Mucosa of descending colon (tissue), 3 donors: ENCODE results near the gene GANAB. TPM values are rescaled to one million over a fixed set of nuclear protein-coding genes. Genes with fewer than 3 reads are reported as not detected.
"Not testable (repeated sequence)": the region's sequence is repeated elsewhere in the genome, so short reads cannot be mapped to it uniquely, and the experiment has no call there.

ENCODE experiments used
- ATAC-seq: fragments of 200-7000 bp; cut with Tn5 transposase; one replicate; pipeline ENCODE4 v1.9.1; 2020; ENCODE audit warnings: mild to moderate bottlenecking, moderate library complexity
- DNase-seq, 3 donors: peaks; one replicate each; pipeline ENCODE4 v3.0.0-alpha.2; 2020
- H3K36me3 ChIP-seq: fragments of 200-600 bp; one replicate; pipeline ENCODE4 v1.8.0; 2021; ENCODE audit warnings: low read depth, mild to moderate bottlenecking
- H3K4me1 ChIP-seq: fragments of 200-600 bp; one replicate; pipeline ENCODE4 v1.8.0; 2021; ENCODE audit warnings: low read depth, mild to moderate bottlenecking
- H3K4me3 ChIP-seq: fragments of 200-600 bp; one replicate; pipeline ENCODE4 v1.8.0; 2021; ENCODE audit warnings: mild to moderate bottlenecking
- H3K9me3 ChIP-seq: fragments of 200-600 bp; one replicate; pipeline ENCODE4 v1.8.0; 2021; ENCODE audit warnings: mild to moderate bottlenecking
- intact Hi-C, 2 donors: fragments of 100-400 bp; cut with DNase I in 1 of 2; cut with micrococcal nuclease in 1 of 2; formaldehyde crosslinking; loops; one replicate each; pipeline versions ENCODE4 v1.11.0 to v1.11.1; 2022; cut with DNase I, micrococcal nuclease
- long read RNA-seq, 2 donors: library from polyadenylated mRNA; unstranded; transcript quantifications; one replicate each; pipeline ENCODE4 v2.0.0, GENCODE V29; 2019 to 2021
- total RNA-seq, 3 donors: library from RNA; stranded (reverse); fragmentation: NEBNext Ultra II Directional in 2 of 3; extraction: Animal tissue kit (Norgen Biotek cat#: 25700) in 2 of 3; gene quantifications; one replicate each; pipeline versions ENCODE4 v1.2.1 to v1.2.4, GENCODE V29; 2021 to 2023
- TF ChIP-seq, protein P1 (sequence below): fragments of 200-600 bp; IDR thresholded peaks from one replicate; pipeline ENCODE4 v1.8.0; 2022; ENCODE audit warnings: antibody characterized with exemption, mild to moderate bottlenecking
- donor health status: DM: no; HTN: no; CAD: no; lungs with moderate emphysema.
- donor health status: DM: no; HTN: no; CAD: no.
- donor health status: DM: no; HTN: yes; CAD: no.

Gene GANAB
- total RNA-seq, result 100 to 1,000 TPM; 202 to 232 (median 223) TPM
- long read RNA-seq, donor 1, transcript GANAB-202 (24 exons, 3,608 nt), result major isoform, 6 of 22 reads
- long read RNA-seq, donor 1, partial matches to known transcripts, result 5 of 22 reads
- long read RNA-seq, donor 1, other reads (novel, unspliced or antisense), result 8 of 22 reads
- long read RNA-seq, donor 2, partial matches to known transcripts, result 1 of 13 reads
- long read RNA-seq, donor 2, other reads (novel, unspliced or antisense), result 9 of 13 reads

- peaks cover 22% of the 10 kb centered on the region for H3K4me1 ChIP-seq
- DNase-seq (peak; percentile 99 to 100 (median 100)), ATAC-seq (peak; percentile 99)
- no peaks in the 10 kb centered on the region for H3K9me3 ChIP-seq
- intact Hi-C loops, result no loop called here
- H3K4me3 ChIP-seq, result peak within 1 kb of the TSS; percentile 92
- TF ChIP-seq, protein P1, sequence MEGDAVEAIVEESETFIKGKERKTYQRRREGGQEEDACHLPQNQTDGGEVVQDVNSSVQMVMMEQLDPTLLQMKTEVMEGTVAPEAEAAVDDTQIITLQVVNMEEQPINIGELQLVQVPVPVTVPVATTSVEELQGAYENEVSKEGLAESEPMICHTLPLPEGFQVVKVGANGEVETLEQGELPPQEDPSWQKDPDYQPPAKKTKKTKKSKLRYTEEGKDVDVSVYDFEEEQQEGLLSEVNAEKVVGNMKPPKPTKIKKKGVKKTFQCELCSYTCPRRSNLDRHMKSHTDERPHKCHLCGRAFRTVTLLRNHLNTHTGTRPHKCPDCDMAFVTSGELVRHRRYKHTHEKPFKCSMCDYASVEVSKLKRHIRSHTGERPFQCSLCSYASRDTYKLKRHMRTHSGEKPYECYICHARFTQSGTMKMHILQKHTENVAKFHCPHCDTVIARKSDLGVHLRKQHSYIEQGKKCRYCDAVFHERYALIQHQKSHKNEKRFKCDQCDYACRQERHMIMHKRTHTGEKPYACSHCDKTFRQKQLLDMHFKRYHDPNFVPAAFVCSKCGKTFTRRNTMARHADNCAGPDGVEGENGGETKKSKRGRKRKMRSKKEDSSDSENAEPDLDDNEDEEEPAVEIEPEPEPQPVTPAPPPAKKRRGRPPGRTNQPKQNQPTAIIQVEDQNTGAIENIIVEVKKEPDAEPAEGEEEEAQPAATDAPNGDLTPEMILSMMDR, result no peak
- H3K36me3 ChIP-seq, result no peaks in the 10 kb centered on the region
Observed at GRCh38 chr11:62645946-62646824, at the start of gene GANAB. Gene GANAB (minus strand): TSS chr11:62646613. CDS start chr11:62646599, 14 bp downstream.

DNA sequence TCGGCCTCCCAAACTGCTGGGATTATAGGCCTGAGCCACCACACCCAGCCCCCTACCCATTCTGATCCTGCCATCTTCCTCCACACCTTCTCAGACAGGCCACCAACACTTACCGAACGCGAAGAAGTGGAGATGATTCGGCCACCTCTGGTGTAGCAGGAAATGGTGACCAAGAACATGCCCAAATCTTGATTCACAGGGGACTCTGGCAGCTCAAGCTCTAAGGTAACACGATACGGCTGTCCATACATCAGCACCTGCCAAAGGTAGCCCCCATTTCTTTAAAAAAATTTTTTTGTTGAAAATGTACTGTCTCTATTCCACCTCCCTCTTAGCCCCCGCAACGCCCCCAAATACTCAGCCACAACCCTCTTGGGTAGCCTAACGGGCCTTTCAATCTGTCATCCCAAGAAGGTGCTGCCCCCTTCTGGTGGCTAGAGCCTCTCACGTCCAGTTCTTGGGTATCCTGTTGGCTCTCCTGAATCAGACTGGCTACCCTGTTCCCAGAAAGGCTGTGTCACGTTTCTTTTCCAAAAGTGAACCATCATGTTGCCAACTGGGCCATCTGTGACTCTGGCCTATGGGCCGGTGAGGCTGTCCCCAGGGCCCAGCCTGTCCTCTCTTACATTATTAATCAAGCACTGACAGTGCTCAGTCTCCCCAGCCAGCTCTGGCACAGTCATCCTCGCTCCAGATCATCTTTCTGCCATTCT lies 48.2 kb upstream of the GANAB start:
- Histone ChIP-seq H3K4me1 (no peaks in the 10 kb centered on the region), H3K4me3 (no peak overlapping the region), H3K9me3 (no peaks in the 10 kb centered on the region), H3K36me3 (no peaks in the 10 kb centered on the region)
- DNase-seq, result peak; percentile 62 to 91 (median 78)
- TF ChIP-seq, protein P1, result peak; percentile 65
- peak; percentile 92 for ATAC-seq
- intact Hi-C loops, result loop anchor here (10.0 kb wide), 1 partner anchor 300 kb away; no protein-coding TSS in a partner anchor

- not testable (repeated sequence) for H3K9me3 ChIP-seq, H3K4me3 ChIP-seq, H3K36me3 ChIP-seq, ATAC-seq, DNase-seq, H3K4me1 ChIP-seq
- intact Hi-C loops, result loop anchor here (10.0 kb wide), 1 partner anchor 299 kb away; no protein-coding TSS in a partner anchor
Observed at GRCh38 chr11:62693624-62694023, 47.2 kb upstream of the GANAB start.

- no peak within 1 kb of the TSS for H3K4me3 ChIP-seq
- intact Hi-C loops, result loop anchor here (10.0 kb wide), 1 partner anchor 295 kb away; no protein-coding TSS in a partner anchor
- DNase-seq (peak in 2 of 3 donors; percentile 57 to 70), ATAC-seq (peak; percentile 66)
- H3K9me3 ChIP-seq, result no peaks in the 10 kb centered on the region
- TF ChIP-seq, protein P1, result no peak
- H3K4me1 ChIP-seq, result peaks cover 5% of the 10 kb centered on the region
- H3K36me3 ChIP-seq, result no peaks in the 10 kb centered on the region
Observed at GRCh38 chr11:62689421-62690183, 43.2 kb upstream of the GANAB start, which contains the start of gene LRRN4CL. Gene LRRN4CL (minus strand): TSS chr11:62689530. CDS start chr11:62688508, 1,022 bp downstream.

GRCh38 chr11:62688491-62688890 lies 42.1 kb upstream of the GANAB start:
- Histone ChIP-seq H3K4me3 (no peak overlapping the region), H3K36me3 (no peaks in the 10 kb centered on the region), H3K9me3 (no peaks in the 10 kb centered on the region), H3K4me1 (peaks cover 5% of the 10 kb centered on the region)
- TF ChIP-seq, protein P1, result no peak
- ATAC-seq (no peak), DNase-seq (no peak)
- intact Hi-C loops, result no loop called here
